H9 (cell line): ENCODE data around the gene ZNF879. TPM values are rescaled to one million over a fixed set of nuclear protein-coding genes. Genes with fewer than 3 reads are reported as not detected.
A peak's percentile ranks its signal among the peaks of the same experiment; 100 is the strongest.

ENCODE experiments used
- DNase-seq: peaks from one replicate; pipeline ENCODE4 v3.0.0-alpha.2; 2017
- H2AFZ ChIP-seq: one replicate; pipeline ENCODE4 v1.6.1; 2013; ENCODE audit warnings: mild to moderate bottlenecking, low read length, control low read depth, moderate library complexity
- H2AK5ac ChIP-seq: 2 replicates; pipeline ENCODE4 v1.6.1; 2013; ENCODE audit warnings: low read length, control low read depth, mixed read lengths; ENCODE audit not compliant: insufficient read length
- H2BK120ac ChIP-seq: one replicate; pipeline ENCODE4 v1.6.1; 2013; ENCODE audit warnings: low read depth, mild to moderate bottlenecking, low read length, control low read depth, inconsistent platforms; ENCODE audit not compliant: poor library complexity, severe bottlenecking
- H2BK12ac ChIP-seq: 2 replicates; pipeline ENCODE4 v1.6.1; 2013; ENCODE audit warnings: low read length, control low read depth, mixed read lengths, low read depth; ENCODE audit not compliant: insufficient read length
- H2BK15ac ChIP-seq: 2 replicates; pipeline ENCODE4 v1.6.1; 2013; ENCODE audit warnings: low read depth, low read length, control low read depth
- H2BK20ac ChIP-seq: one replicate; pipeline ENCODE4 v1.6.1; 2013; ENCODE audit warnings: low read depth, mild to moderate bottlenecking, low read length, control low read depth, inconsistent platforms; ENCODE audit not compliant: poor library complexity, severe bottlenecking
- H2BK5ac ChIP-seq: 2 replicates; pipeline ENCODE4 v1.6.1; 2013; ENCODE audit warnings: low read length, control low read depth, mixed read lengths; ENCODE audit not compliant: insufficient read length
- H3K14ac ChIP-seq: 2 replicates; pipeline ENCODE4 v1.6.1; 2013; ENCODE audit warnings: low read length, control low read depth; ENCODE audit not compliant: insufficient read depth
- H3K18ac ChIP-seq: 2 replicates; pipeline ENCODE4 v1.6.1; 2013; ENCODE audit warnings: low read depth, mild to moderate bottlenecking, mixed read lengths, low read length, control low read depth; ENCODE audit not compliant: insufficient read length
- H3K23ac ChIP-seq: 2 replicates; pipeline ENCODE4 v1.6.1; 2013; ENCODE audit warnings: low read length, control low read depth, mixed read lengths, low read depth; ENCODE audit not compliant: insufficient read length
- H3K23me2 ChIP-seq: 2 replicates; pipeline ENCODE4 v1.6.1; 2013; ENCODE audit warnings: low read depth, mild to moderate bottlenecking, mixed read lengths, low read length, control low read depth; ENCODE audit not compliant: insufficient read length, poor library complexity, severe bottlenecking
- H3K27ac ChIP-seq: 2 replicates; pipeline ENCODE4 v1.5.1; 2013; ENCODE audit warnings: low read length, control low read depth, mixed read lengths, low read depth; ENCODE audit not compliant: insufficient read length
- H3K27me3 ChIP-seq: 2 replicates; pipeline ENCODE4 v1.6.1; 2013; ENCODE audit warnings: low read length, control low read depth, inconsistent platforms; ENCODE audit not compliant: insufficient read depth
- H3K4ac ChIP-seq: 2 replicates; pipeline ENCODE4 v1.6.1; 2013; ENCODE audit warnings: low read depth, mild to moderate bottlenecking, control low read depth, inconsistent platforms, low read length, moderate library complexity
- H3K4me1 ChIP-seq: 2 replicates; pipeline ENCODE4 v1.6.1; 2013; ENCODE audit warnings: low read length, control low read depth, inconsistent platforms; ENCODE audit not compliant: insufficient read depth
- H3K4me2 ChIP-seq: 2 replicates; pipeline ENCODE4 v1.6.1; 2013; ENCODE audit warnings: low read length, control low read depth, mixed read lengths; ENCODE audit not compliant: insufficient read length, insufficient read depth
- H3K56ac ChIP-seq: 2 replicates; pipeline ENCODE4 v1.6.1; 2013; ENCODE audit warnings: low read depth, mild to moderate bottlenecking, mixed read lengths, low read length, control low read depth; ENCODE audit not compliant: insufficient read length
- H3K79me1 ChIP-seq: 2 replicates; pipeline ENCODE4 v1.6.1; 2013; ENCODE audit warnings: low read depth, mild to moderate bottlenecking, moderate library complexity, low read length, control low read depth, inconsistent platforms; ENCODE audit not compliant: insufficient read depth, poor library complexity, severe bottlenecking
- H3K79me2 ChIP-seq: 2 replicates; pipeline ENCODE4 v1.6.1; 2013; ENCODE audit warnings: low read length, control low read depth, inconsistent platforms; ENCODE audit not compliant: insufficient read depth
- H3K9ac ChIP-seq: 2 replicates; pipeline ENCODE4 v1.6.1; 2013; ENCODE audit warnings: low read length, control low read depth, mixed read lengths; ENCODE audit not compliant: insufficient read length; ENCODE audit errors: extremely low read depth
- H3K9me3 ChIP-seq: one replicate; pipeline ENCODE4 v1.6.1; 2013; ENCODE audit warnings: low read depth, low read length, inconsistent platforms; ENCODE audit not compliant: control insufficient read depth
- H3T11ph ChIP-seq: one replicate; pipeline ENCODE4 v1.6.1; 2013; ENCODE audit warnings: mild to moderate bottlenecking, low read length, control low read depth, inconsistent platforms
- H4K20me1 ChIP-seq: one replicate; pipeline ENCODE4 v1.6.1; 2013; ENCODE audit not compliant: control insufficient read depth, insufficient read length, insufficient read depth
- H4K5ac ChIP-seq: 2 replicates; pipeline ENCODE4 v1.6.1; 2013; ENCODE audit warnings: low read depth, mild to moderate bottlenecking, mixed read lengths, low read length, control low read depth; ENCODE audit not compliant: insufficient read length
- H4K8ac ChIP-seq: replicated peaks from 2 replicates; pipeline ENCODE4 v1.6.1; 2013; ENCODE audit warnings: low read length, control low read depth, mixed read lengths, low read depth; ENCODE audit not compliant: insufficient read length
- H4K91ac ChIP-seq: 2 replicates; pipeline ENCODE4 v1.6.1; 2013; ENCODE audit warnings: low read depth, mild to moderate bottlenecking, moderate library complexity, mixed read lengths, low read length, control low read depth; ENCODE audit not compliant: insufficient read length
- H3K27ac Mint-ChIP-seq, 3 experiments: 2 replicates in 2 of 3; 3 replicates in 1 of 3; pipeline ENCODE4 v1.8.0; 2020 to 2021; ENCODE audit warnings: mixed read lengths in 3 of 3, mild to moderate bottlenecking in 1 of 3, moderate library complexity in 1 of 3
- H3K27me3 Mint-ChIP-seq: 2 replicates; pipeline ENCODE4 v1.8.0; 2021; ENCODE audit warnings: low read depth, mild to moderate bottlenecking, moderate library complexity, mixed read lengths
- H3K36me3 Mint-ChIP-seq, 3 experiments: 2 replicates in 2 of 3; 3 replicates in 1 of 3; pipeline ENCODE4 v1.8.0; 2020 to 2021; ENCODE audit warnings: low read depth in 3 of 3, mixed read lengths in 3 of 3; ENCODE audit not compliant: insufficient read depth in 1 of 3
- H3K4me1 Mint-ChIP-seq, 2 experiments: 2 replicates each; pipeline ENCODE4 v1.8.0; 2020; ENCODE audit warnings: mixed read lengths in 2 of 2
- H3K4me3 Mint-ChIP-seq, 2 experiments: 2 replicates in 1 of 2; 3 replicates in 1 of 2; pipeline ENCODE4 v1.8.0; 2020 to 2021; ENCODE audit warnings: mild to moderate bottlenecking in 2 of 2, mixed read lengths in 2 of 2, moderate library complexity in 1 of 2
- H3K9me3 Mint-ChIP-seq, 2 experiments: 2 replicates in 1 of 2; 3 replicates in 1 of 2; pipeline ENCODE4 v1.8.0; 2020; ENCODE audit warnings: mild to moderate bottlenecking in 2 of 2, mixed read lengths in 2 of 2, moderate library complexity in 1 of 2
- WGBS: extraction: QIAGEN DNeasy Blood & Tissue Kit; methylation state at CpG from one replicate; pipeline ENCODE4 v1.1.7; 2013; ENCODE audit warnings: missing lambda C conversion rate, low lambda C conversion rate, mixed read lengths; ENCODE audit not compliant: insufficient read length; ENCODE audit errors: extremely low coverage; 5-methylcytosine and 5-hydroxymethylcytosine counted together
- total RNA-seq: library from RNA; stranded (reverse); gene quantifications from 2 replicates; pipeline ENCODE4 v1.2.1, GENCODE V29; 2021
- TF ChIP-seq, protein P1 (sequence below): fragments of 200-600 bp; sonication (generic); conservative IDR thresholded peaks from 3 replicates; pipeline ENCODE4 v1.8.0; 2021; ENCODE audit warnings: antibody characterized with exemption, mild to moderate bottlenecking

The ZNF879 gene
- total RNA-seq, 1 experiment from 2014 or later: 5.4 TPM

DNA sequence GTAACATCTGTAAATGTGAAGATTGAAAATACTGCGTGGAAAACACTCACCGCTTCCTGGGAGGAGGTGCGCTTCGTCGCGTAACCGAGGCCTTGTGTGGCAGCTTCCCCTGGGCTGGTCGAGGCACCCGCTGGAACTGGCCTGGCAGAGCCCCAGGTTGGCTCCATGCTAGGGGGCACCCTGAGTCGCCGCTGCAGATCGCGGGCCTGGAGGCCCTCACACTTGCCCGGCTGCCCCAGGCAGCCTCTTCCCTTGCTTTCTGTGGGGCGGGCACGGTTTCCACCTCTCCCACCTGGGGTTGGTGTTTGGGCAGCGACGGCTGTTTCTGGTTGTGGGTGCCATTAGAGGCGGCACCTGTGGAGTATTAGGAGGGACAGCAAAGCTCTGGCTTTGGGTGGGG, 37.4 kb downstream of the ZNF879 start:
- H3K14ac ChIP-seq: no peak overlapping the region; the same call in 1 of the 2 replicates
- H2BK20ac ChIP-seq: no peak overlapping the region
- H4K5ac ChIP-seq: no peak overlapping the region
- Mint-ChIP-seq H3K4me3 (peak overlapping the region; percentile 71 to 86), H3K4me1 (no peaks in the 10 kb centered on the region), H3K27ac (peak overlapping the region in 1 of 3 experiments; percentile 65; a peak in 1 of 7 replicates), H3K27me3 (peaks cover 29% of the 10 kb centered on the region), H3K36me3 (peaks cover 35 to 53% (median 39%) of the 10 kb centered on the region in 3 experiments), H3K9me3 (peaks cover 75 to 81% of the 10 kb centered on the region in 2 experiments)
- H3K27me3 ChIP-seq: no peaks in the 10 kb centered on the region
- no peak overlapping the region for H3K9ac ChIP-seq
- no peak overlapping the region for H2BK15ac ChIP-seq
- H3K79me2 ChIP-seq: no peaks in the 10 kb centered on the region
- no peak overlapping the region for H2AK5ac ChIP-seq
- H3K23me2 ChIP-seq: peaks cover 6% of the 10 kb centered on the region
- no peak overlapping the region for H3K18ac ChIP-seq
- no peak overlapping the region for H3K56ac ChIP-seq
- no peak overlapping the region for H3K27ac ChIP-seq
- H2BK120ac ChIP-seq: no peak overlapping the region
- no peak overlapping the region for H2BK12ac ChIP-seq
- no peak overlapping the region for H2AFZ ChIP-seq
- no peak overlapping the region for H4K8ac ChIP-seq
- H2BK5ac ChIP-seq: no peak overlapping the region
- no peak overlapping the region for H3T11ph ChIP-seq
- H3K4me2 ChIP-seq: peak overlapping the region; percentile 33
- no peaks in the 10 kb centered on the region for H3K79me1 ChIP-seq
- no peak for DNase-seq
- H4K91ac ChIP-seq: no peak overlapping the region
- H3K4me1 ChIP-seq: no peaks in the 10 kb centered on the region
- H3K4ac ChIP-seq: no peak overlapping the region
- no peak overlapping the region for H3K23ac ChIP-seq
- WGBS: no CpG with 5 or more reads among the region's 19 CpGs
- H4K20me1 ChIP-seq: no peaks in the 10 kb centered on the region
- peaks cover 25% of the 10 kb centered on the region for H3K9me3 ChIP-seq
- TF ChIP-seq, protein P1, sequence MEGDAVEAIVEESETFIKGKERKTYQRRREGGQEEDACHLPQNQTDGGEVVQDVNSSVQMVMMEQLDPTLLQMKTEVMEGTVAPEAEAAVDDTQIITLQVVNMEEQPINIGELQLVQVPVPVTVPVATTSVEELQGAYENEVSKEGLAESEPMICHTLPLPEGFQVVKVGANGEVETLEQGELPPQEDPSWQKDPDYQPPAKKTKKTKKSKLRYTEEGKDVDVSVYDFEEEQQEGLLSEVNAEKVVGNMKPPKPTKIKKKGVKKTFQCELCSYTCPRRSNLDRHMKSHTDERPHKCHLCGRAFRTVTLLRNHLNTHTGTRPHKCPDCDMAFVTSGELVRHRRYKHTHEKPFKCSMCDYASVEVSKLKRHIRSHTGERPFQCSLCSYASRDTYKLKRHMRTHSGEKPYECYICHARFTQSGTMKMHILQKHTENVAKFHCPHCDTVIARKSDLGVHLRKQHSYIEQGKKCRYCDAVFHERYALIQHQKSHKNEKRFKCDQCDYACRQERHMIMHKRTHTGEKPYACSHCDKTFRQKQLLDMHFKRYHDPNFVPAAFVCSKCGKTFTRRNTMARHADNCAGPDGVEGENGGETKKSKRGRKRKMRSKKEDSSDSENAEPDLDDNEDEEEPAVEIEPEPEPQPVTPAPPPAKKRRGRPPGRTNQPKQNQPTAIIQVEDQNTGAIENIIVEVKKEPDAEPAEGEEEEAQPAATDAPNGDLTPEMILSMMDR: no peak
